ENCODE data around the gene MISP. TPM values are rescaled to one million over a fixed set of nuclear protein-coding genes. Genes with fewer than 3 reads are reported as not detected.

MISP gene
- total and polyA plus RNA-seq, 9 of the 15 experiments (the other 6 are each of a cell fraction or from before 2014, with no cell fraction given), result 0.04 to 0.29 (median 0.05) TPM; not detected in 5

GRCh38 chr19:751501-752341, 809 bp downstream of the MISP start (continued):
- TF ChIP-seq CBFB (CRISPR knock-in tag; IDR thresholded peaks at IDR 0.05), result no peak
- no peak for TF ChIP-seq RHOXF2B (CRISPR knock-in tag; conservative IDR thresholded peaks at IDR 0.05)
- no peak for TF ChIP-seq YBX1 (IDR thresholded peaks at IDR 0.05)
- no peak for TF ChIP-seq ZNF146 (CRISPR knock-in tag; IDR thresholded peaks at IDR 0.05; ENCODE audit: unreplicated experiment)
- peak; percentile 14; the same call in 1 of the 2 replicates for TF ChIP-seq VEZF1 (CRISPR knock-in tag; IDR thresholded peaks at IDR 0.05)
- no peak for TF ChIP-seq POLR2H (tag; IDR thresholded peaks at IDR 0.05; ENCODE audit: low read depth)
- no peak for TF ChIP-seq LARP7 (IDR thresholded peaks at IDR 0.05)
- TF ChIP-seq GABPB1 (CRISPR knock-in tag; IDR thresholded peaks at IDR 0.05), result no peak
- no peak for TF ChIP-seq ETV6 (IDR thresholded peaks at IDR 0.05; ENCODE audit: borderline replicate concordance in 1 of 2, low read depth in 2 of 2, low read length in 1 of 2)
- TF ChIP-seq ETV6 (CRISPR knock-in tag; IDR thresholded peaks at IDR 0.05; ENCODE audit: borderline replicate concordance), result no peak
- TF ChIP-seq, protein P1, sequence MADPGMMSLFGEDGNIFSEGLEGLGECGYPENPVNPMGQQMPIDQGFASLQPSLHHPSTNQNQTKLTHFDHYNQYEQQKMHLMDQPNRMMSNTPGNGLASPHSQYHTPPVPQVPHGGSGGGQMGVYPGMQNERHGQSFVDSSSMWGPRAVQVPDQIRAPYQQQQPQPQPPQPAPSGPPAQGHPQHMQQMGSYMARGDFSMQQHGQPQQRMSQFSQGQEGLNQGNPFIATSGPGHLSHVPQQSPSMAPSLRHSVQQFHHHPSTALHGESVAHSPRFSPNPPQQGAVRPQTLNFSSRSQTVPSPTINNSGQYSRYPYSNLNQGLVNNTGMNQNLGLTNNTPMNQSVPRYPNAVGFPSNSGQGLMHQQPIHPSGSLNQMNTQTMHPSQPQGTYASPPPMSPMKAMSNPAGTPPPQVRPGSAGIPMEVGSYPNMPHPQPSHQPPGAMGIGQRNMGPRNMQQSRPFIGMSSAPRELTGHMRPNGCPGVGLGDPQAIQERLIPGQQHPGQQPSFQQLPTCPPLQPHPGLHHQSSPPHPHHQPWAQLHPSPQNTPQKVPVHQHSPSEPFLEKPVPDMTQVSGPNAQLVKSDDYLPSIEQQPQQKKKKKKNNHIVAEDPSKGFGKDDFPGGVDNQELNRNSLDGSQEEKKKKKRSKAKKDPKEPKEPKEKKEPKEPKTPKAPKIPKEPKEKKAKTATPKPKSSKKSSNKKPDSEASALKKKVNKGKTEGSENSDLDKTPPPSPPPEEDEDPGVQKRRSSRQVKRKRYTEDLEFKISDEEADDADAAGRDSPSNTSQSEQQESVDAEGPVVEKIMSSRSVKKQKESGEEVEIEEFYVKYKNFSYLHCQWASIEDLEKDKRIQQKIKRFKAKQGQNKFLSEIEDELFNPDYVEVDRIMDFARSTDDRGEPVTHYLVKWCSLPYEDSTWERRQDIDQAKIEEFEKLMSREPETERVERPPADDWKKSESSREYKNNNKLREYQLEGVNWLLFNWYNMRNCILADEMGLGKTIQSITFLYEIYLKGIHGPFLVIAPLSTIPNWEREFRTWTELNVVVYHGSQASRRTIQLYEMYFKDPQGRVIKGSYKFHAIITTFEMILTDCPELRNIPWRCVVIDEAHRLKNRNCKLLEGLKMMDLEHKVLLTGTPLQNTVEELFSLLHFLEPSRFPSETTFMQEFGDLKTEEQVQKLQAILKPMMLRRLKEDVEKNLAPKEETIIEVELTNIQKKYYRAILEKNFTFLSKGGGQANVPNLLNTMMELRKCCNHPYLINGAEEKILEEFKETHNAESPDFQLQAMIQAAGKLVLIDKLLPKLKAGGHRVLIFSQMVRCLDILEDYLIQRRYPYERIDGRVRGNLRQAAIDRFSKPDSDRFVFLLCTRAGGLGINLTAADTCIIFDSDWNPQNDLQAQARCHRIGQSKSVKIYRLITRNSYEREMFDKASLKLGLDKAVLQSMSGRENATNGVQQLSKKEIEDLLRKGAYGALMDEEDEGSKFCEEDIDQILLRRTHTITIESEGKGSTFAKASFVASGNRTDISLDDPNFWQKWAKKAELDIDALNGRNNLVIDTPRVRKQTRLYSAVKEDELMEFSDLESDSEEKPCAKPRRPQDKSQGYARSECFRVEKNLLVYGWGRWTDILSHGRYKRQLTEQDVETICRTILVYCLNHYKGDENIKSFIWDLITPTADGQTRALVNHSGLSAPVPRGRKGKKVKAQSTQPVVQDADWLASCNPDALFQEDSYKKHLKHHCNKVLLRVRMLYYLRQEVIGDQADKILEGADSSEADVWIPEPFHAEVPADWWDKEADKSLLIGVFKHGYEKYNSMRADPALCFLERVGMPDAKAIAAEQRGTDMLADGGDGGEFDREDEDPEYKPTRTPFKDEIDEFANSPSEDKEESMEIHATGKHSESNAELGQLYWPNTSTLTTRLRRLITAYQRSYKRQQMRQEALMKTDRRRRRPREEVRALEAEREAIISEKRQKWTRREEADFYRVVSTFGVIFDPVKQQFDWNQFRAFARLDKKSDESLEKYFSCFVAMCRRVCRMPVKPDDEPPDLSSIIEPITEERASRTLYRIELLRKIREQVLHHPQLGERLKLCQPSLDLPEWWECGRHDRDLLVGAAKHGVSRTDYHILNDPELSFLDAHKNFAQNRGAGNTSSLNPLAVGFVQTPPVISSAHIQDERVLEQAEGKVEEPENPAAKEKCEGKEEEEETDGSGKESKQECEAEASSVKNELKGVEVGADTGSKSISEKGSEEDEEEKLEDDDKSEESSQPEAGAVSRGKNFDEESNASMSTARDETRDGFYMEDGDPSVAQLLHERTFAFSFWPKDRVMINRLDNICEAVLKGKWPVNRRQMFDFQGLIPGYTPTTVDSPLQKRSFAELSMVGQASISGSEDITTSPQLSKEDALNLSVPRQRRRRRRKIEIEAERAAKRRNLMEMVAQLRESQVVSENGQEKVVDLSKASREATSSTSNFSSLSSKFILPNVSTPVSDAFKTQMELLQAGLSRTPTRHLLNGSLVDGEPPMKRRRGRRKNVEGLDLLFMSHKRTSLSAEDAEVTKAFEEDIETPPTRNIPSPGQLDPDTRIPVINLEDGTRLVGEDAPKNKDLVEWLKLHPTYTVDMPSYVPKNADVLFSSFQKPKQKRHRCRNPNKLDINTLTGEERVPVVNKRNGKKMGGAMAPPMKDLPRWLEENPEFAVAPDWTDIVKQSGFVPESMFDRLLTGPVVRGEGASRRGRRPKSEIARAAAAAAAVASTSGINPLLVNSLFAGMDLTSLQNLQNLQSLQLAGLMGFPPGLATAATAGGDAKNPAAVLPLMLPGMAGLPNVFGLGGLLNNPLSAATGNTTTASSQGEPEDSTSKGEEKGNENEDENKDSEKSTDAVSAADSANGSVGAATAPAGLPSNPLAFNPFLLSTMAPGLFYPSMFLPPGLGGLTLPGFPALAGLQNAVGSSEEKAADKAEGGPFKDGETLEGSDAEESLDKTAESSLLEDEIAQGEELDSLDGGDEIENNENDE (IDR thresholded peaks at IDR 0.05; ENCODE audit: low read depth, low read length), result no peak
- TF ChIP-seq ZNF699 (CRISPR knock-in tag; IDR thresholded peaks at IDR 0.05; ENCODE audit: insufficient replicate concordance), result no peak
- TF ChIP-seq HNRNPLL (IDR thresholded peaks at IDR 0.05; ENCODE audit: low read depth, low read length, poor library complexity, severe bottlenecking), result no peak
- no peak for TF ChIP-seq NCOA1 (IDR thresholded peaks at IDR 0.05; ENCODE audit: low read depth)
- no peak for TF ChIP-seq FOXA3 (CRISPR knock-in tag; conservative IDR thresholded peaks at IDR 0.05 in 1 of 2, IDR thresholded peaks at IDR 0.05 in 1 of 2)
- TF ChIP-seq SUPT5H (IDR thresholded peaks at IDR 0.05), result no peak
